ENCODE results near the gene FAM216A.

GRCh38 chr12:110424237-110424636 is 44.4 kb upstream of the FAM216A start:
- TF ChIP-seq CEBPB (tag; IDR thresholded peaks at IDR 0.05) = no peak
- TF ChIP-seq, protein P1, sequence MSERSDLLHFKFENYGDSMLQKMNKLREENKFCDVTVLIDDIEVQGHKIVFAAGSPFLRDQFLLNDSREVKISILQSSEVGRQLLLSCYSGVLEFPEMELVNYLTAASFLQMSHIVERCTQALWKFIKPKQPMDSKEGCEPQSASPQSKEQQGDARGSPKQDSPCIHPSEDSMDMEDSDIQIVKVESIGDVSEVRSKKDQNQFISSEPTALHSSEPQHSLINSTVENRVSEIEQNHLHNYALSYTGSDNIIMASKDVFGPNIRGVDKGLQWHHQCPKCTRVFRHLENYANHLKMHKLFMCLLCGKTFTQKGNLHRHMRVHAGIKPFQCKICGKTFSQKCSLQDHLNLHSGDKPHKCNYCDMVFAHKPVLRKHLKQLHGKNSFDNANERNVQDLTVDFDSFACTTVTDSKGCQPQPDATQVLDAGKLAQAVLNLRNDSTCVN (CRISPR knock-in tag; IDR thresholded peaks at IDR 0.05) = no peak
- TF ChIP-seq CTCF (IDR thresholded peaks at IDR 0.05 in 2 of 3, conservative IDR thresholded peaks at IDR 0.05 in 1 of 3; ENCODE audit: insufficient read depth in 2 of 3, low read depth in 1 of 3, low read length in 3 of 3) = no peak
- TF ChIP-seq MAZ (CRISPR knock-in tag; conservative IDR thresholded peaks at IDR 0.05 in 1 of 2, IDR thresholded peaks at IDR 0.05 in 1 of 2) = no peak
- no peak for TF ChIP-seq ZNF239 (CRISPR knock-in tag; IDR thresholded peaks at IDR 0.05)
- TF ChIP-seq POLR2AphosphoS5 (IDR thresholded peaks at IDR 0.05; ENCODE audit: control insufficient read depth, insufficient read depth, low read depth, low read length) = no peak
- TF ChIP-seq CBX8 (IDR thresholded peaks at IDR 0.05; ENCODE audit: borderline replicate concordance, extremely low read depth, low read depth, low read length, poor library complexity, severe bottlenecking) = no peak
- no peak for TF ChIP-seq TEAD2 (tag; IDR thresholded peaks at IDR 0.05)

Data from K562 (cell line).